ENCODE data around the gene ERICH4.

GRCh38 chr19:41427647-41428480, 15.1 kb upstream of the ERICH4 start:
- TF ChIP-seq CTCF (IDR thresholded peaks at IDR 0.05; ENCODE audit: low read depth, low read length, poor library complexity, severe bottlenecking) (no peak), EZH2phosphoT487 (IDR thresholded peaks at IDR 0.05; ENCODE audit: borderline replicate concordance, low read length) (no peak)

Measured in DOHH2 (cell line).